GM21360 (cell line): ENCODE measurements around the gene INPP4A.

Experiments
- ATAC-seq: cut with Tn5 transposase; IDR thresholded peaks from one replicate; pipeline ENCODE4 v1.9.1; 2021; ENCODE audit warnings: mild to moderate bottlenecking, moderate library complexity; ENCODE audit not compliant: unreplicated experiment

Gene INPP4A

DNA sequence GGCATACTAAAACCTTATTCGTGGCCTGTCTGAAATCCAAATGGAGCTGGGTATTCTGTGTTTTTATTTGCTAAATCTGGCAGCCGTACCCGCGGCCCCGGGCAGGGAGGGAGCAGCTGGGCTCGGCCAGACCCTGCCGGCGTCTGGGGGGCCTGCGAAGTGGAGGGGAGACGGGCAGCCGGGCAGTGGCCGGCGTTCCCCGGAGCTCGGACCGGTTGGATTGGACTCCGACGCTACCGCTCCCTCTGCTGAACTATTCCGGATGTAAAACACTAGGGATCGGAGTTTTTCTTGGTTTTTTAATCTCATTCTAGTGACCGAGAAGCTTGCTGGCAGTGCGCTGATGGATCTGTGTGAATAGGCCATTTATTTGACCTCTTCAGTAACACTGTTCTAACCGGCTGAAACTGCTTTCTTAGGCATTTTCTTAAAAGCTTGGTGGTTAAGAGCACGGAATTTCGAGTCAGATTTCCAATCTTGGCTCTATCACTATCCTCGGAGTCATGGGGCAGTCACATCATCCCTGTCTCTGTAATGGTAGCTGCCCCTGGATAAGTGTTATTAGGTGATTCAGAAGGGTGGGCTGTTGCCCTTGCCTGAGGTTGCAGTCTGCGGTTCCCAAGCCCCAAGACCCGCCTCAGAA lies 164.4 kb downstream of the INPP4A start:
- no peak for ATAC-seq

DNA sequence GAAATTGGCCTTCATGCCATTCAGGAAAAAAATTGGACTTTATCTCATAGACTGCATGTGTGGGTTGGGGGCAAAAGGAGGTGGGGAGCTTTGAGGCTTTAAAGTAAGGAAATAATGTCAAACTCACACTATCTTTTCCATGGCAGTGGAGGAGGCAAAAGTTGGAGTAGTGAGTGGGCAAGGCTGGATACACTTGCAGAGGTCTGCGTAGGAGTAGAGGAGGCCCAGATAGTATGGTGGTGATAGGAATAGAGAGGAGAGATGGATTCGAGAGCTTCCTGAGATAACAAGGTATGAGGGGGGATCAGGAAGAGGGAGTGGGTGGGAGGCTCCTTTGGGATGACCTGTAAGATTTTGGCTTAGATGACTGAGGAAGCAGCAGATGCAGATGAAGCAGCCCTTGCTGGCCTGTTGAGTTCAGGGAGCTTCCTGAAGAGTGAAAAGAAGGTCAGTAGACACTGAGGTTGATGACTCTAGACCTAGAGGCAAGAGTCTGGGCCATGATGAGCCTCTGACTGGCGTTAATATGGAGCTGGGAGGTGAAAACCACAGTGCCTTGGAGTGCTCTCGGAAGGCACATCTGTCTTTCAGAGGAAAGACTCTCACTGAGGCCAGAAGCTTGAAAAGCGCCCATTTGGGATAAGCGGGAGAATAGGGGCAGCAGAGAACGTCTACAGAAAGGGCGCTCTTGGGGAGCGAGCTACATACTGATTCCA lies 169.5 kb downstream of the INPP4A start:
- ATAC-seq: no peak

DNA sequence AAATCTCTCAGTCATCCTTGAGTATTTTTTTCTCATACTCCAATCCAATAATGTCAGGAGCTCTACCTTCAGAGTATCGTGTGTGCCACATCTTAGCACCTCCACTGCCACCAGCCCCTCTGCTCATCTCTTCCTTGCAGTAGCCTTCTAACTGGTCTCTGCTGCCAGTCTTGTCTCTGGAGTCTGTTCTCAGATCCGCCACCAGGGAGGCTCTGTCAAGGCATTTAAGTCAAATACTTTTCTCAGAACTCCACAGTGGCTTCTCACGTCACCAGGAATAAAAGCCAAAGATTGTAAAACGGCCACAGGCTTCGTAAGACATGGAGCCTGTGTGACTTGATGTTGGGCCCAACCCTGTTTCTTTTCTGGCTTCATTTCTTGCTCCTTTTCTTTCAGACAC lies 170.8 kb downstream of the INPP4A start:
- ATAC-seq: no peak

DNA sequence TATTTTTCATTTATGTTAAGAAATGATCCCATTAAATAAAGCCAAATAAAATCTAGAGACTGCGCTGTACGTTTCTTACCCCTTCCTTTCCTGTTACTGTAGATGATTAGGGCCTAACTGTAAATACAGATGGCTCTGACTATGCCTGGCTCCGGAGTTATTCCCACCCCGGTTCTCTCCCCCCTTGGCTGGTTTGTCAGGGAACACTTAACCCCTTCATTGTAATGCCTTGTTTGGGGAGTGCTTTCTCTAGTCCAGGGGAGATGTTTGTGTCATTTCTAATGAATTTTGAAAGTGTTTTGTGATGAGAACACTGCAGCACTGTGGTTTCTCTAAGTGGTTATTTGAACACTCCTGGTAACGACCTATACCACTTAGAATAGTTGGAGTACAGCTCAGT lies 172.5 kb downstream of the INPP4A start:
- ATAC-seq: no peak

DNA sequence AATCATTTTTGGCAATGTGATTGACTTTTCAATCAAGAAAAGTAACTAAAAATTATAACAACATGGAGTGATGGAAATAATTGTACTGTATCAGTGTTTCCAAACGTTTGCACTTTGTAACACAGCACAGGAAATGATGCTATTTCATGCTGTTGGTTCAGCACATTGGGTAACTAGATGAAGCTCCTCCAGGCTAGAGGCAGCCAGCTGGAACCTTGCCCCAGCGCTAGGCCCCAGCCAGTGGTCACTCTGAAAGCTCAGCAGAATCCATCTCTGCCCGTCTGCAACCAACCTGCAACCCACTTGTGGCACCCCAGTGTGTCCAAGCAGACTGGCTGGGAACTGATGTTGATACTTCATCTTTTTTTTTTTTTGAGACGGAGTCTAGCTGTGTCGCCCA lies 179.0 kb downstream of the INPP4A start:
- ATAC-seq: no peak

DNA sequence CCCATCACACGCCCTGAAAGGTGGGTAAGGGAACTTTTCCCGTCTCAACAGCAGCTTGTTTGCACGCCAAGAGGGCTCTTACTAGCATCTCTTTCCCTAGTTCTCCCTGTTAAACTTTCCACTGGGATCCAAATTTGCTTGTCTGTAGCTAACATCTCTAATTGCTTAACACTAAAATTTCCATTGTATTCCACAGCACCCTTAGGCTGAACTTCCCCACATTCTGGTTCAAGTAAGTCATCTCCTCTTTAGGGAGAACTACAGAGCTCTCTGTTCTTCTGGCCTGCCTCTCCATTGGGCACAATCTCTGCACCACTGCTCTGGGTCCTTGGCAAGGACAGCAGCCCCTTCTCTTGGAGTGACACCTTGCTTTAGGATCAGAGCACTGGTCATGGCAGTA lies 187.7 kb downstream of the INPP4A start:
- ATAC-seq: no peak

DNA sequence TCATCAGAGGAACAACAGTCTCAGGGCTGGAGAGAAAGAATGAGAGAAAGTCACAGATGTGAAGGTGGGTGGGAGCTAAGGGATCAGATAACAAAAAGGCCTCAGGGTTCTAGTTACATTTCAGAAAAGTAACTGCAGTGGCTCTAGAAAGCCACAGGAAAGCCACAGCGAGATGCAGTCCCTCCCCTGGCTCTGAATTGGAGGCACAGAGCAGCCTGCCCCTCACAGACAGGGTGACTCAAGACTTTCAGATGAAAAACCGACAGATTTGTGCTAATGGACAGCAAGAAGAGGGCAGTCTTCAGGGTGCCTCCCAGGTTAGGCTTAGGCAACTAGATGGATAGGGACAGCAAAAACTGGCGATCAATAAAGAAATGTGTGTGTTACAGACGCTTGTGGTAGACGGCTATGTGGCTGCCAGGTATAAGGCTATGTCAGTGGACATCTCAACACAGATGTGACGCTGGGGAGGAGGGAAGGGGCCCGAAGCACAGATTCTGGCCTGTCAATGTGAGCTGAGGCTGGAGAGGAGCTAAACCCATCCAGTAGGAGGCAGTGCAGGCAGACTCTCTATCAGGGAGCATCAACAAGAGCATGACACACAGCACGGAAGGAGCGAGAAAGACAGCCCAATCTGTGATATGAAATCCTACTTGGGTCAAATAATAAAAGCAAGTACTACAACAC lies 189.9 kb downstream of the INPP4A start:
- no peak for ATAC-seq

DNA sequence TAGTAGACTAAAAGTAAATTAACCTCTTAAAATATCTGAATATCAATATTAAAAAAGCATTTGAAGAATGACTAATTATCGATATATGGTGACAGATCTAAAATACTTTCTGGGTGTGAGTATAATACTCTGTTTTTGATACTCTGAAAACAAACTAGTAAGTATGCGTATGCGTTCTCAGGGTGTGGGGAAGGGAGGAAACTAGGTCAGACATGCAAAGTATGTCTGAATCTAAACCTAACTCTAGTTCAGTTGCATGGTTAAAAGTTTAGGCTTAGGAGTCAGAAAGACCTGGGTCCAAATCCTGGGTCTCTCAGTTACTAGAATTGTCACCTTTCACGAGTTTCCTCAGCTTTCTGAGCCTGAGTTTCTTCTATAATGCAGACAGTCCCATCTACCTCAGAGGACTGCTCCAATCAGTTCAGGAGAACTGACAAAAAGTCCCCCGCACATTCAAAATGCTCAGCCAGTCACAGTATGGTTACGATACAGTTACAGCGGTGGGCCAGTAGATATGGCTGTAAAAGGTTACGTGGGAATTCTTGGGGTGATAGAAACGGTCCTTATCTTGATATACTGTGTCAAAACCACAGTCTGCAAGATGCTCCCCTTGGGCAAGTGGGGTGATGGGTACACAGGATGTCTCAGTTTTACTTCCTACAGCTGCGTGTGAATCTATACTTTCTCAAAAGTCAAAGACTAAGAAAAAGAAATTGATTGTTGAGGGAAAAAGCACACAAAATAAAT lies 192.9 kb downstream of the INPP4A start:
- ATAC-seq: no peak

DNA sequence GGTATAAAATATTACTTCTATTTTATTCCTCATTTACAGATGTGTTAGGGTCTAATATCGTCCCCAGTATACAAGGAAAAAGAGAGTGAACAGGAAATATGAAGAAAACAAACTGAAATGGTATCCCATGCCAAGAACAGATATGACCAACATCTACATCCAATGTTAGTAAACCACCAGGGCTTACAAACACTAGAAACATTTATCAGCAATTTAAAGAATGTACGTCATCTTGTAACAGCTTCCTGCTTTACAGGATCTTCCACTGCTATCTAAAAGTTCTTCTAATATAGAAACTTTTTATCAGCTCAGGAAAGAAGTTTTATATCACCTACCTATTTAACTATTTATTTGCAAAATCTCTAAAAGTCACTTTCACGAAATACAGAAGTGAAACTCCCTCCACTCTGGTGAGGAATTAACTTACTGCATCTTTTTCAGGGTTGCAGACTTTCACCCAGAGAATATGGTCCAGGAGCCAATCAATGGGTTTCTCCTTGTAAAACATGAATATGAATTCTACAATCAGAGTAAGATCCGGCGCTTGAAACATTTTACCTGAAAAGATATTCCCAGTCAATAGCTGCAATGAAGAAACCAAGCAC lies 198.9 kb downstream of the INPP4A start:
- no peak for ATAC-seq
